IMR-90 (cell line): Measurements from ENCODE around the gene SLC12A7. TPM values are rescaled to one million over a fixed set of nuclear protein-coding genes. Genes with fewer than 3 reads are reported as not detected.

ENCODE experiments used
- ATAC-seq: fragments of 200-7000 bp; cut with Tn5 transposase; 2 replicates; pipeline ENCODE4 v1.9.1; 2020; ENCODE audit warnings: low read depth, mild to moderate bottlenecking, moderate library complexity
- BruUV-seq: library from RNA; stranded (reverse); fragments of 400-500 nt; replicated peaks from 2 replicates; lab custom pipeline; 2021; lab: Mats Ljungman, UMichigan
- CTCF ChIA-PET: fragments of 300-600 bp; formaldehyde crosslinking; extraction: SDS; loops from one replicate; lab custom pipeline; 2021; ENCODE audit warnings: antibody characterized with exemption; lab: Yijun Ruan, JAX
- POLR2A ChIA-PET: fragments of 300-600 bp; sonication (Branson Sonifier 250); formaldehyde crosslinking; loops from one replicate; lab custom pipeline; 2022; ENCODE audit warnings: antibody characterized with exemption; ENCODE audit not compliant: unreplicated experiment; lab: Charles Lee
- DNase-seq: peaks from one replicate; pipeline ENCODE4 v3.0.0; 2013
- H2AFZ ChIP-seq: replicated peaks from 2 replicates; pipeline ENCODE3; 2013; ENCODE audit warnings: low read length, mild to moderate bottlenecking; ENCODE audit not compliant: poor library complexity
- H2AK5ac ChIP-seq: 2 replicates; pipeline ENCODE4 v1.6.1; 2013; ENCODE audit warnings: low read depth, low read length, inconsistent platforms
- H2AK9ac ChIP-seq: replicated peaks from 2 replicates; pipeline ENCODE3; 2013; ENCODE audit warnings: mild to moderate bottlenecking, low read depth, low read length, moderate library complexity; ENCODE audit not compliant: poor library complexity
- H2BK120ac ChIP-seq: 2 replicates; pipeline ENCODE4 v1.6.1; 2013; ENCODE audit warnings: low read depth, low read length, inconsistent platforms
- H2BK15ac ChIP-seq: 3 replicates; pipeline ENCODE4 v1.6.1; 2013; ENCODE audit warnings: low read depth, low read length, inconsistent platforms
- H2BK20ac ChIP-seq: 2 replicates; pipeline ENCODE4 v1.6.1; 2013; ENCODE audit warnings: low read depth, mild to moderate bottlenecking, inconsistent platforms, low read length, moderate library complexity
- H2BK5ac ChIP-seq: 2 replicates; pipeline ENCODE4 v1.6.1; 2013; ENCODE audit warnings: mild to moderate bottlenecking, low read depth, low read length, inconsistent platforms; ENCODE audit not compliant: poor library complexity, severe bottlenecking
- H3K14ac ChIP-seq: replicated peaks from 2 replicates; pipeline ENCODE4 v1.6.1; 2013; ENCODE audit warnings: low read depth, low read length, inconsistent platforms
- H3K18ac ChIP-seq: 2 replicates; pipeline ENCODE4 v1.6.1; 2013; ENCODE audit warnings: low read depth, low read length, control low read depth
- H3K23ac ChIP-seq: 2 replicates; pipeline ENCODE4 v1.6.1; 2013; ENCODE audit warnings: low read depth, low read length, inconsistent platforms
- H3K27ac ChIP-seq: 2 replicates; pipeline ENCODE4 v1.5.1; 2013; ENCODE audit warnings: mild to moderate bottlenecking, control low read depth, low read length; ENCODE audit not compliant: insufficient read depth
- H3K27me3 ChIP-seq: 2 replicates; pipeline ENCODE4 v1.6.1; 2013; ENCODE audit warnings: low read length; ENCODE audit not compliant: control insufficient read depth, insufficient read depth
- H3K36me3 ChIP-seq: 2 replicates; pipeline ENCODE4 v1.6.1; 2013; ENCODE audit warnings: low read length, mixed read lengths; ENCODE audit not compliant: control insufficient read depth, insufficient read depth
- H3K4ac ChIP-seq: 2 replicates; pipeline ENCODE4 v1.6.1; 2013; ENCODE audit warnings: low read depth, low read length, inconsistent platforms
- H3K4me1 ChIP-seq: 2 replicates; pipeline ENCODE4 v1.6.1; 2013; ENCODE audit warnings: low read length, mixed read lengths; ENCODE audit not compliant: control insufficient read depth, insufficient read depth
- H3K4me2 ChIP-seq: 2 replicates; pipeline ENCODE4 v1.6.1; 2013; ENCODE audit warnings: low read depth, mild to moderate bottlenecking, control low read depth, low read length, moderate library complexity
- H3K4me3 ChIP-seq: 2 replicates; pipeline ENCODE4 v1.5.1; 2013; ENCODE audit warnings: low read depth, mild to moderate bottlenecking, control low read depth, low read length, moderate library complexity; ENCODE audit not compliant: insufficient read depth
- H3K56ac ChIP-seq: 2 replicates; pipeline ENCODE4 v1.6.1; 2013; ENCODE audit warnings: low read length, inconsistent platforms; ENCODE audit not compliant: insufficient read depth; ENCODE audit errors: extremely low read depth
- H3K79me1 ChIP-seq, 2 experiments: 2 replicates each; pipeline ENCODE4 v1.6.1; 2013; ENCODE audit warnings: low read length in 2 of 2, inconsistent platforms in 1 of 2, low read depth in 1 of 2
- H3K9ac ChIP-seq: 2 replicates; pipeline ENCODE4 v1.6.1; 2013; ENCODE audit warnings: low read depth, low read length, control low read depth
- H3K9me1 ChIP-seq: 2 replicates; pipeline ENCODE4 v1.6.1; 2013; ENCODE audit warnings: low read length, inconsistent platforms; ENCODE audit not compliant: insufficient read depth
- H3K9me3 ChIP-seq: 2 replicates; pipeline ENCODE4 v1.6.1; 2013; ENCODE audit warnings: low read length; ENCODE audit not compliant: control insufficient read depth, insufficient read depth
- H4K20me1 ChIP-seq: 2 replicates; pipeline ENCODE4 v1.6.1; 2013; ENCODE audit warnings: low read length, inconsistent platforms; ENCODE audit not compliant: insufficient read depth
- H4K5ac ChIP-seq: 2 replicates; pipeline ENCODE4 v1.6.1; 2013; ENCODE audit warnings: mild to moderate bottlenecking, low read depth, low read length, control low read depth
- H4K8ac ChIP-seq, 2 experiments: 2 replicates each; pipeline ENCODE4 v1.6.1; 2013; ENCODE audit warnings: low read depth in 2 of 2, low read length in 2 of 2, control low read depth in 1 of 2, inconsistent platforms in 1 of 2
- H4K91ac ChIP-seq: 2 replicates; pipeline ENCODE4 v1.6.1; 2013; ENCODE audit warnings: low read depth, low read length, inconsistent platforms; ENCODE audit not compliant: insufficient read depth
- CHD1 ChIP-seq: IDR thresholded peaks from 2 replicates; pipeline ENCODE4 v1.6.1; 2012; ENCODE audit warnings: low read depth, low read length, improper control_type of control experiment
- NFE2L2 ChIP-seq: fragments of 150-350 bp; IDR thresholded peaks from 2 replicates; pipeline ENCODE4 v1.6.1; 2016; ENCODE audit warnings: low read depth, mild to moderate bottlenecking, low read length
- POLR2A ChIP-seq: IDR thresholded peaks from 2 replicates; pipeline ENCODE4 v1.6.1; 2012; ENCODE audit warnings: mild to moderate bottlenecking, low read depth, low read length
- SMC3 ChIP-seq: fragments of 150-350 bp; IDR thresholded peaks from 2 replicates; pipeline ENCODE4 v1.6.1; 2016; ENCODE audit warnings: low read depth, mild to moderate bottlenecking, antibody characterized with exemption, low read length, moderate library complexity
- WGBS, 2 experiments: methylation state at CpG; one replicate each; pipeline versions ENCODE4 v1.1.5 to v1.1.7; 2013; ENCODE audit warnings: missing lambda C conversion rate in 2 of 2; ENCODE audit not compliant: insufficient read length in 1 of 2; ENCODE audit errors: extremely low coverage in 2 of 2; 5-methylcytosine and 5-hydroxymethylcytosine counted together
- dilution Hi-C: fragments of 300-500 bp; cut with HindIII; formaldehyde crosslinking; loops from one replicate; pipeline ENCODE4 v1.14.3; 2018; ENCODE audit warnings: low sequenced_read_pairs; ENCODE audit not compliant: unreplicated experiment
- in situ Hi-C: fragments of 300-500 bp; cut with MboI; formaldehyde crosslinking; loops from 3 replicates; pipeline ENCODE4 v1.14.3; 2019; ENCODE audit warnings: low sequenced_read_pairs, inconsistent platforms, mixed read lengths
- intact Hi-C: fragments of 100-400 bp; cut with micrococcal nuclease; formaldehyde crosslinking; loops from 2 replicates; pipeline ENCODE4 v1.10.0; 2022
- polyA plus RNA-seq, 3 experiments: library from polyadenylated mRNA; depleted of rRNA; stranded (reverse); fragments of >200 nt; gene quantifications; 2 replicates each; pipeline ENCODE4 v1.2.3, GENCODE V29; 2012; ENCODE audit warnings: low replicate concordance in 1 of 3
- total RNA-seq: library from RNA; depleted of rRNA; stranded (reverse); fragments of >200 nt; gene quantifications from 2 replicates; pipeline ENCODE4 v1.2.3, GENCODE V29; 2012
- TF ChIP-seq, protein P1 (sequence below): conservative IDR thresholded peaks from 2 replicates; pipeline ENCODE4 v1.5.1; 2012; ENCODE audit warnings: mild to moderate bottlenecking, low read depth, low read length, improper control_type of control experiment
- TF ChIP-seq, protein P2 (sequence below): fragments of 150-350 bp; IDR thresholded peaks from 2 replicates; pipeline ENCODE4 v1.6.1; 2017; ENCODE audit warnings: mild to moderate bottlenecking, antibody characterized with exemption, low read length, low read depth

SLC12A7 gene
- total and polyA plus RNA-seq, 2 of the 4 experiments (the other 2 are of a cell fraction), result 3.0 to 6.1 TPM

DNA sequence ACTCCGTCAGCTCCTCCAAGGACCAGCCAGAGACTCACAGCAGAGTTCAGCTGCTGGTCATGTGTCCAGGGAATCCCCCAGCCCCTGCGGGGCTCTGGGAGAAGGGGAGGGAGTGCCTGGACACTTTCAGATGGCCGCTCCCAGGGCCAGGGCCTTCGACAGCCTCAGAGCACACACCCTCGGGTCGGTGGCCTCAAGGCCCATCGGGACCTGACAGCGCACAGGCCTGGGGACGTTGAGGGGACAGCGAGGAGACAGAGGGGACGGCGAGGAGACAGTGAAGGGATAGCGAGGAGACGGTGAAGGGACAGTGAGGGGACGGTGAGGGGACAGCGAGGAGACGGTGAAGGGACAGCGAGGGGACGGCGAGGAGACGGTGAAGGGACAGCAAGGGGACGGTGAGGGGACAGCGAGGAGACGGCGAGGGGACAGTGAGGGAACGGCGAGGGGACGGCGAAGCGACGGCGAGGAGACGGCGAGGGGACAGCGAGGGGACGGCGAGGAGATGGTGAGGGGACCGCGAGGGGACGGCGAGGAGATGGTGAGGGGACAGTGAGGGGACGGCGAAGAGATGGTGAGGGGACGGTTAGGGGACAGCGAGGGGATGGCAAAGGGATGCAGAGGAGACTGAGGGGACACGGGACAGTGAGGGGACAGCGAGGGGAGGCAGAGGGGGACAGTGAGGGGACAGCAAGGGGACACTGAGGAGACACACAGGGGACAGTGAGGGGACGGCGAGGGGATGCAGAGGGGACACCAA lies 47.3 kb downstream of the SLC12A7 start:
- ChIA-PET CTCF (no interaction called here), POLR2A (no interaction called here)
- Histone ChIP-seq H3K9me3 (no peaks in the 10 kb centered on the region), H2AK9ac (no peak overlapping the region), H2AFZ (peak overlapping the region; percentile 32), H3K9ac (no peak overlapping the region), H3K36me3 (peaks cover 24% of the 10 kb centered on the region), H3K14ac (no peak overlapping the region), H2BK20ac (no peak overlapping the region), H3K27ac (no peak overlapping the region), H2BK15ac (no peak overlapping the region), H3K27me3 (no peaks in the 10 kb centered on the region), H4K8ac (no peak overlapping the region), H3K4me3 (no peak overlapping the region), H3K4me2 (no peak overlapping the region), H4K5ac (no peak overlapping the region), H2BK5ac (no peak overlapping the region), H4K20me1 (no peaks in the 10 kb centered on the region), H3K9me1 (no peaks in the 10 kb centered on the region), H2AK5ac (no peak overlapping the region), H3K18ac (no peak overlapping the region), H3K79me1 (no peaks in the 10 kb centered on the region), H3K23ac (no peak overlapping the region), H3K56ac (no peak overlapping the region), H3K4me1 (no peaks in the 10 kb centered on the region), H3K4ac (no peak overlapping the region), H4K91ac (no peak overlapping the region), H2BK120ac (no peak overlapping the region)
- dilution Hi-C loops (no loop called here), intact Hi-C loops (no loop called here), in situ Hi-C loops (no loop called here)
- DNase-seq (no peak), ATAC-seq (no peak)
- 90% methylated on average over 41 of the region's 49 CpGs; no CpG with 5 or more reads in 1 of the 2 experiments for WGBS, 2 experiments
- BruUV-seq, result no TSS peak
- TF ChIP-seq, protein P1, sequence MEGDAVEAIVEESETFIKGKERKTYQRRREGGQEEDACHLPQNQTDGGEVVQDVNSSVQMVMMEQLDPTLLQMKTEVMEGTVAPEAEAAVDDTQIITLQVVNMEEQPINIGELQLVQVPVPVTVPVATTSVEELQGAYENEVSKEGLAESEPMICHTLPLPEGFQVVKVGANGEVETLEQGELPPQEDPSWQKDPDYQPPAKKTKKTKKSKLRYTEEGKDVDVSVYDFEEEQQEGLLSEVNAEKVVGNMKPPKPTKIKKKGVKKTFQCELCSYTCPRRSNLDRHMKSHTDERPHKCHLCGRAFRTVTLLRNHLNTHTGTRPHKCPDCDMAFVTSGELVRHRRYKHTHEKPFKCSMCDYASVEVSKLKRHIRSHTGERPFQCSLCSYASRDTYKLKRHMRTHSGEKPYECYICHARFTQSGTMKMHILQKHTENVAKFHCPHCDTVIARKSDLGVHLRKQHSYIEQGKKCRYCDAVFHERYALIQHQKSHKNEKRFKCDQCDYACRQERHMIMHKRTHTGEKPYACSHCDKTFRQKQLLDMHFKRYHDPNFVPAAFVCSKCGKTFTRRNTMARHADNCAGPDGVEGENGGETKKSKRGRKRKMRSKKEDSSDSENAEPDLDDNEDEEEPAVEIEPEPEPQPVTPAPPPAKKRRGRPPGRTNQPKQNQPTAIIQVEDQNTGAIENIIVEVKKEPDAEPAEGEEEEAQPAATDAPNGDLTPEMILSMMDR, result no peak
- TF ChIP-seq CHD1, result no peak
- no peak for TF ChIP-seq POLR2A
- TF ChIP-seq, protein P2, sequence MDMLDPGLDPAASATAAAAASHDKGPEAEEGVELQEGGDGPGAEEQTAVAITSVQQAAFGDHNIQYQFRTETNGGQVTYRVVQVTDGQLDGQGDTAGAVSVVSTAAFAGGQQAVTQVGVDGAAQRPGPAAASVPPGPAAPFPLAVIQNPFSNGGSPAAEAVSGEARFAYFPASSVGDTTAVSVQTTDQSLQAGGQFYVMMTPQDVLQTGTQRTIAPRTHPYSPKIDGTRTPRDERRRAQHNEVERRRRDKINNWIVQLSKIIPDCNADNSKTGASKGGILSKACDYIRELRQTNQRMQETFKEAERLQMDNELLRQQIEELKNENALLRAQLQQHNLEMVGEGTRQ, result no peak
- no peak for TF ChIP-seq SMC3
- TF ChIP-seq NFE2L2, result no peak
